ENCODE measurements around the gene SPATA31A3.
"Not testable (repeated sequence)": the region's sequence is repeated elsewhere in the genome, so short reads cannot be mapped to it uniquely, and the experiment has no call there.

The SPATA31A3 gene

GRCh38 chr9:66992450-66992849, at the start of gene SPATA31A3:
Gene SPATA31A3, minus strand, starts transcription at chr9:66992550. Its CDS starts 29 bp downstream, at chr9:66992521.
- not testable (repeated sequence) for DNase-seq

GRCh38 chr9:66952576-66952975, 39.8 kb downstream of the SPATA31A3 start:
- not testable (repeated sequence) for DNase-seq

- DNase-seq, result not testable (repeated sequence)
Measured at GRCh38 chr9:66942400-66943155, 49.8 kb downstream of the SPATA31A3 start.

- DNase-seq, result not testable (repeated sequence)
Measured at GRCh38 chr9:66939878-66940830, 52.2 kb downstream of the SPATA31A3 start.

- not testable (repeated sequence) for DNase-seq
Measured at GRCh38 chr9:66938322-66938721, 54.0 kb downstream of the SPATA31A3 start.

- not testable (repeated sequence) for DNase-seq
Measured at GRCh38 chr9:66937662-66938061, 54.7 kb downstream of the SPATA31A3 start.

Data from activated CD8-positive, alpha-beta memory T cell treated with anti-CD3 and anti-CD28 coated beads for 24 hours (primary cell).